Measurements from ENCODE around the gene LAMA5.
A peak's percentile ranks its signal among the peaks of the same experiment; 100 is the strongest.

DNA sequence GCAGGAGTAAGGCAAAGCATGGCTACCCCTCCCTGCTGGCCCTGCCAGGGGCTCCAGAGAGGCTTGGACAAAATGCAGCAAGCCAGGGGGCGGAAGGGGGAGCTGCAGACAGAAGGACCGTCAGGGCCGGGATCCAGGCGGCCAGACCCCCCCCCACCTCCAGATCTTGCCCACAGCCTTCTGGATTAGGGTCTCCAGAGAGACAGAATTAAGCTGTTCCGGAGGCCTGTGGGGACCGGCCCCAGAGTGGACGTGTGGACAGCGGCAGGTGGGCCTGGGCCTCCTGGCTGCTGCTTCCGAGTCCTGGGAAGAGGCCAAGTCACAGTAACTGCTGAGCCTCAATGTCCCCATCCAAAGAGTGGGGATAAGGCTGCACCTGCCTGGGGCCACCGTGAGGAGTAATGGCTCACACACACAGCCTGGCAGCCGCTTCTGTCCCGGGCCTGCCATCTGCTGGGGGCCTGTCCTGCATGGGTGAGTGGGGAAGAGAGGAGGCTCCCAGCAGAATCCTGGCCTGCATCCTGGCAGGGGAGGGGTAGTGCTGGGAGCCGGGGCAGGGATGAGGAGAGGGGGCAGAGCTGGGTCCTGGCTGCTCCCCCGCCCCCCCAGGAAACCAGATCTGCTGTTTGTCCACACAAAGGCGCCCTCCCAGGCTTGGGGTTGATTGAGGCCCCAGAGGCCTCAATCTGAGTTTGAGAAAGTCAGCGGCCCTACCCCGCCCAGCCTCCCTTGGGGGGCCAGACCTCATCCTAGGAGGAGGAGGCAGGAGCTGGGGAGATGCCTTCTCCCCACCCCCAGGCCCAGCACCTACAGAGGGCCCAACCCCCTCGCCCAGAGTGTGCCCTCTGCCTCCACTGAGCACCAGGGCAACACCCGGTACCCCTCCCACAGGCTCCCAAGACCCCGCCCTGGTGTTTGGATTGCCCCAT is 3.9 kb downstream of the LAMA5 start:
- TF ChIP-seq TCF7L2 (IDR thresholded peaks at IDR 0.05; ENCODE audit: borderline replicate concordance, extremely low read depth, insufficient read depth, insufficient read length), result no peak
- TF ChIP-seq, protein P1, sequence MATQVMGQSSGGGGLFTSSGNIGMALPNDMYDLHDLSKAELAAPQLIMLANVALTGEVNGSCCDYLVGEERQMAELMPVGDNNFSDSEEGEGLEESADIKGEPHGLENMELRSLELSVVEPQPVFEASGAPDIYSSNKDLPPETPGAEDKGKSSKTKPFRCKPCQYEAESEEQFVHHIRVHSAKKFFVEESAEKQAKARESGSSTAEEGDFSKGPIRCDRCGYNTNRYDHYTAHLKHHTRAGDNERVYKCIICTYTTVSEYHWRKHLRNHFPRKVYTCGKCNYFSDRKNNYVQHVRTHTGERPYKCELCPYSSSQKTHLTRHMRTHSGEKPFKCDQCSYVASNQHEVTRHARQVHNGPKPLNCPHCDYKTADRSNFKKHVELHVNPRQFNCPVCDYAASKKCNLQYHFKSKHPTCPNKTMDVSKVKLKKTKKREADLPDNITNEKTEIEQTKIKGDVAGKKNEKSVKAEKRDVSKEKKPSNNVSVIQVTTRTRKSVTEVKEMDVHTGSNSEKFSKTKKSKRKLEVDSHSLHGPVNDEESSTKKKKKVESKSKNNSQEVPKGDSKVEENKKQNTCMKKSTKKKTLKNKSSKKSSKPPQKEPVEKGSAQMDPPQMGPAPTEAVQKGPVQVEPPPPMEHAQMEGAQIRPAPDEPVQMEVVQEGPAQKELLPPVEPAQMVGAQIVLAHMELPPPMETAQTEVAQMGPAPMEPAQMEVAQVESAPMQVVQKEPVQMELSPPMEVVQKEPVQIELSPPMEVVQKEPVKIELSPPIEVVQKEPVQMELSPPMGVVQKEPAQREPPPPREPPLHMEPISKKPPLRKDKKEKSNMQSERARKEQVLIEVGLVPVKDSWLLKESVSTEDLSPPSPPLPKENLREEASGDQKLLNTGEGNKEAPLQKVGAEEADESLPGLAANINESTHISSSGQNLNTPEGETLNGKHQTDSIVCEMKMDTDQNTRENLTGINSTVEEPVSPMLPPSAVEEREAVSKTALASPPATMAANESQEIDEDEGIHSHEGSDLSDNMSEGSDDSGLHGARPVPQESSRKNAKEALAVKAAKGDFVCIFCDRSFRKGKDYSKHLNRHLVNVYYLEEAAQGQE (IDR thresholded peaks at IDR 0.05; ENCODE audit: low read depth), result no peak
- no peak for TF ChIP-seq EZH2 (IDR thresholded peaks at IDR 0.05)
- no peak; the same call in 1 of the 2 replicates for TF ChIP-seq ZFX (IDR thresholded peaks at IDR 0.05)
- TF ChIP-seq RAD21 (IDR thresholded peaks at IDR 0.05; ENCODE audit: low read depth), result no peak
- TF ChIP-seq, protein P2, sequence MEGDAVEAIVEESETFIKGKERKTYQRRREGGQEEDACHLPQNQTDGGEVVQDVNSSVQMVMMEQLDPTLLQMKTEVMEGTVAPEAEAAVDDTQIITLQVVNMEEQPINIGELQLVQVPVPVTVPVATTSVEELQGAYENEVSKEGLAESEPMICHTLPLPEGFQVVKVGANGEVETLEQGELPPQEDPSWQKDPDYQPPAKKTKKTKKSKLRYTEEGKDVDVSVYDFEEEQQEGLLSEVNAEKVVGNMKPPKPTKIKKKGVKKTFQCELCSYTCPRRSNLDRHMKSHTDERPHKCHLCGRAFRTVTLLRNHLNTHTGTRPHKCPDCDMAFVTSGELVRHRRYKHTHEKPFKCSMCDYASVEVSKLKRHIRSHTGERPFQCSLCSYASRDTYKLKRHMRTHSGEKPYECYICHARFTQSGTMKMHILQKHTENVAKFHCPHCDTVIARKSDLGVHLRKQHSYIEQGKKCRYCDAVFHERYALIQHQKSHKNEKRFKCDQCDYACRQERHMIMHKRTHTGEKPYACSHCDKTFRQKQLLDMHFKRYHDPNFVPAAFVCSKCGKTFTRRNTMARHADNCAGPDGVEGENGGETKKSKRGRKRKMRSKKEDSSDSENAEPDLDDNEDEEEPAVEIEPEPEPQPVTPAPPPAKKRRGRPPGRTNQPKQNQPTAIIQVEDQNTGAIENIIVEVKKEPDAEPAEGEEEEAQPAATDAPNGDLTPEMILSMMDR (IDR thresholded peaks at IDR 0.05 in 2 of 3, conservative IDR thresholded peaks at IDR 0.05 in 1 of 3; ENCODE audit: borderline replicate concordance in 1 of 3, insufficient read depth in 1 of 3, low read depth in 2 of 3, low read length in 2 of 3), result peak in 1 of 3 experiments; percentile 23; a peak in 2 of 6 replicates
